Ramos (cell line): ENCODE data around the gene CAAP1.
"Not testable (repeated sequence)": the region's sequence is repeated elsewhere in the genome, so short reads cannot be mapped to it uniquely, and the experiment has no call there.

Experiments used
- in situ Hi-C: fragments of 300-500 bp; cut with MboI; formaldehyde crosslinking; loops from one replicate; pipeline ENCODE4 v1.14.3; 2022; ENCODE audit warnings: low sequenced_read_pairs; ENCODE audit not compliant: unreplicated experiment

CAAP1 gene

DNA sequence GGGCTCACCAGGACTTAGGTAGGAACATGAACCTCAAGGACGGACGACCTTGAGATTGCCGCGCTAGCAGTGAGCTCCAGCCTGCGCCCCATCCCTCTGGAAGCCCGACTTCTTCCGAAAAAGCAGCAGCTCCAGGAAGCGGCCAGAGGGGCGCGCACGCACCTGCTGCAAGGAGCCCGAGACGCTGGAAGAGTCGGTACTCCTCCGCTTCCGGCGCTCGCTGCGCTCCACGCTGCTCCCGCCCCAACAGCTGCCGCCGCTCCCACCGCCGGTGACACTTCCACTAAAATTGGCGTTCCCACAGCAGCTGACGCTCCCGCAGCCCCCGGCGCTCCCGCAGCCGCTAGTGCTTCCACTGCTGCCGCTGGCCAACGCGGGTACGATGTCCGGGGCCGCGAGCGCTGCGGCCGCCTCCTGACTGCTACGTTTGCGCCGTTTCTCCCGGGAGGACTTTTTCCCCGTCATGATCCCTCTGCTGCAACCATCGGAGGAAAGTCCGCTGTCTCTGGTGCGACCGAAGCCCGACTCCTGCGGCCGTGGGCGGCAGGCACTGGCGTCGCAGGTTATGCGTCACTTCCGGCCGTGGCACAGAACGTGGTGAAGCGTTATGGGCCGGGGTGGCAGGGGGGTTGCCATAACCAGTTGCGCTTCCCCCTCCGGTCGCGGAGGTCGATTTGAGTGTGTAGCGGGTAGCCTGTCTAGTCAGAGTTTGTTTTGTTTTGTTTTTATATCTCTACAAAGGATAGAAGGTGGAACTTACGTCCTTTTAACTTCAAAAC is at the start of gene CAAP1:
CAAP1 (minus strand) TSS at position 552 of the 779 bp plus-strand sequence; CDS start at position 465, 87 bp downstream.
- in situ Hi-C loops: no loop called here

- in situ Hi-C loops: no loop called here
These were observed 48.2 kb upstream of the CAAP1 start for GRCh38 chr9:26940779-26941178.

DNA sequence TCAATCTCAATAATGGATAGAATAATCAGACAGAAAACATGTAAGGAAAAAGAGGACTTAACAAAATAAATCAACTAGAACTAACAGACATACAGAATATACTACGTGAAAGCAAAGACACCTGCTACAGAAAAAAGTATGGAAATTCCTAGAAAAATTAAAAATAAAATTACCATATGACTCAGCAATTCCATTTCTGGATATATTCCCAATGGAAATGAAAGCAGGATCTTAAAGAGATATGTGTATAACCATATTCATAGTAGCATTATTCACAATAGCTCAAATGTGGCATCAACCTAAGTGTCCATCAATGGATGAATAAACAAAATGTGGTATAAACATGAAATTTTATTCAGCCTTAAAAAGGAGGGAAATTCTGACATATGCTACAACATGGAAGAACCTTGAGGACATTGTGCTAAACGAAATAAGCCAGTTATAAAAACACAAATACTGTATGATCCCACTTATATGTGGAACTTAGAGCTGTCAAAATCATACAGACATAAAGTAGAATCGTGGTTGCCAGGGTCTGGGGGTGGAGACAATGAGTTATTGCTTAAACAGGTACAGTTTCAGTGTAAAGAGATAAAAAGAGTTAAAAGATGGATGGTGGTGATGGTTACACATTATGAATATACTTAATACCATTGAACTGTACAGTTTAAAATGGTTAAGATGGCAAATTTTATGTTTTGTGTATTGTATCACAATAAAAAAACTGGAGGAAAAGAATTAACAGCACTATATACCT is 47.5 kb upstream of the CAAP1 start:
- in situ Hi-C loops: no loop called here

DNA sequence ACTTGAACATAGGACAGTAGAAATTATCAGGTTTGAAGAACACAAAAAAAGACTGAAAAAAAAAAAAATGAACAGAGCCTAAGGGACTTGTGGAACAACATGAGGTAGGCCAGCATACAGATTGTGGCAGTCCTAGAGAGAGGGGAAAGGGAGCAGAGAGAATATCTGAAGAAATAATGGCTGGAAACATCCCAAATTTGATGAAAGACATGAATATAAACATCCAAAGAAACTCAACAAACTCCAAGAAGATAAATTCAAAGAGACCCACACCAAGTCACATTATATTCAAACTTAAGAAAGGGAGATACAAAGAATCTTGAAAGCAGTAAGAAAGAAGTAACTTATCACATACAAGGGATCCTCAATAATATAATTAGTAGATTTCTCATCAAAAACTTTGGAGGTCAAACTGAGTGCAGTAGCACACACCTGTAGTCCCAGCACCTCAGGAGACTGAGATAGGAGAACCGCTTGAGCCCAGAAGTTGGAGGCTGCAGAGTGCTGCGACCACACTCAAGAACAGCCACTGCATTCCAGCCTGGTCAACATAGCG is 45.3 kb upstream of the CAAP1 start:
- in situ Hi-C loops: no loop called here

DNA sequence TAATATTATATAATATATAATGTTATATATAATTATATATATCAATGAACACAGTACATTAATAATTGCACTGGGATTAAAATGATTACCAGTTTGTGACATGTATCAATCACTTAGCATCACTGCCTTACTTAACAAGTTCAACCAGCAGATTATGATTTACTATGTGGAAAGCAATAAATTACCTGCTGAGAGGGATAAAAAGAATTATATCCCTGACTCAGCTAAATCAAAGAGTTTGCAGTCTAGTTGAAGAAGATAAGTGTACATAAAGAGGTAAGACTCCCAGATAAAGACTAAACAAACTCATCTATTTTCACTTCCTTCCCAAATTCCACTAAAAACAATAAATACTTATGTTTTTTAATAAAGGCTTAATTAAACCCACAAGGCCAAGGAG is 43.2 kb upstream of the CAAP1 start:
- in situ Hi-C loops: no loop called here

GRCh38 chr9:26928902-26929495 is 36.4 kb upstream of the CAAP1 start:
- in situ Hi-C loops: no loop called here

- in situ Hi-C loops: no loop called here
These were observed 33.0 kb upstream of the CAAP1 start for GRCh38 chr9:26925609-26926008.

DNA sequence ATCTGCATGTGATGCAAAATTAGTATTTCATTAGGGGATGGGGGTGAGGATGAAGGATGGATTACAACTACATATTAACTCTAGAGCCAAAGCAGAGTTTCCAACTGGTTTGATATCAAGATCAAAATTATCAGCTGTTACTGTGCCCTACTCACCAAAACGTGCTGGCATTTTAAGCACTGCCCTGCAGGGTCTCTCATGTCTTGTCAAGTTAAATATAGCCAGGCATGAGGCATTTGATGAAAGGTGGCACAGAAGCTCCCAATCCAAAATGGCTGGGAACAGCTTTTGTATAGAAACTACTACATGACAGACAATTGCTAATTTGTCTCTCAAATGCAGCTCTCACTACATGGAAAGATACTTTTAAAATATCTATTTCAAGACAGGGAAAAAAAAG is 27.1 kb upstream of the CAAP1 start:
- in situ Hi-C loops: no loop called here

- in situ Hi-C loops: no loop called here
These were observed 20.6 kb upstream of the CAAP1 start for GRCh38 chr9:26913138-26913668.

DNA sequence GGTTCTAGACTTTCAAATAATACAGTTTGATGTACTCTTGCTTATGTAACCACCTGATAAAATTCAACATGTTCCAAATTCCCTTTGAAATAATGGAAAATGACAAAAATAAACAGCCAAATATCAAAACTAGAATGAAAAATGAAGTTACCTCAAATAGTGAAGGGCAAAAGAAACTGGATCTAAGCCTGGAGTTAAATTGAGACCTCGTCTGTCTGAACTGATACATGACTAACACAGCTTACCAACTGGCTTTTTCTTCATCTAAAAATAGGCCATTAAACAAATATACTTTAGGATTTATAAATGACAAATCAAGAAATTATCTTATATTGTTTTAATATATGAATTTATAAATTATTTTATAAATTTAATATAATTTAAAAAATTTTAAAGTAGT is 12.1 kb upstream of the CAAP1 start:
- in situ Hi-C loops: no loop called here

GRCh38 chr9:26904070-26904469 is 11.5 kb upstream of the CAAP1 start:
- in situ Hi-C loops: no loop called here

GRCh38 chr9:26893030-26893676 is 551 bp upstream of the CAAP1 start:
- in situ Hi-C loops: no loop called here

DNA sequence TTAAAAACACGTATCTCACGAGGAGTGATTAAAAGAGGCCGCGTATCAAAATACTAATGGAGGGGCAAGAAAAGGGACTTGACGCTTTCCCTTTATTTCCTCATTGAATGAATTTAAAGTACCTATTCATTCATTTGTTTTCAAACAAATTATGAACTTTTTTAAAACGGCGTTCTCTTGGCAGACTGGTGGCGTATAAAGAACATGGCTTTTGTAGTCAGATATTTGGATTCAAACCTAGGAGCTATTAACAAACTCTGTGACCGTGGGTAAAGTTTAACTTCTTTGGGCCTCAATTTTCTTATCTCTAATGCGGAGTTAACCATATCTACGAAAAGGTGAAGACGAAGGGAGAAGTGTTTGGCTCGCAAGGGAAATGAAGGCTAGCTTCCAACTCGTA is 876 bp downstream of the CAAP1 start:
- in situ Hi-C loops: no loop called here

- in situ Hi-C loops: no loop called here
These were observed 4.3 kb downstream of the CAAP1 start for GRCh38 chr9:26888271-26888670.

DNA sequence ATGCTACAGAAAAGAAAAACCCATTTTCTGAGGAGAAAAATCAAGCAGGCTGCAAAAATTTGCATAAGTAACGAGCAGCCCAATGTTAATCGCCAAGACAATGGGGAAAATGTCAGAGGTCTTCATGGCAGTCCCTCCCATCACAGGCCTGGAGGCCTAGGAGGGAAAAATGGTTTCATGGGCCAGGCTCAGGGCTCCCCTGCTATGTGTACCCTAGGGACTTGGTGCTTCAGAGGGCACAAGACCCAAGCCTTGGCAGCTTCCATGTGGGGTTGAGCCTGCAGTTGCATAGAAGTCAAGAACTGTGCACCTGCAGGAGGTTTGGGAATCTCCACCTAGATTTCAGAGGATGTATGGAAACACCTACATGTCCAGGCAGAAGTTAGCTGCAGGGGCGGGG is 10.4 kb downstream of the CAAP1 start:
- in situ Hi-C loops: no loop called here

DNA sequence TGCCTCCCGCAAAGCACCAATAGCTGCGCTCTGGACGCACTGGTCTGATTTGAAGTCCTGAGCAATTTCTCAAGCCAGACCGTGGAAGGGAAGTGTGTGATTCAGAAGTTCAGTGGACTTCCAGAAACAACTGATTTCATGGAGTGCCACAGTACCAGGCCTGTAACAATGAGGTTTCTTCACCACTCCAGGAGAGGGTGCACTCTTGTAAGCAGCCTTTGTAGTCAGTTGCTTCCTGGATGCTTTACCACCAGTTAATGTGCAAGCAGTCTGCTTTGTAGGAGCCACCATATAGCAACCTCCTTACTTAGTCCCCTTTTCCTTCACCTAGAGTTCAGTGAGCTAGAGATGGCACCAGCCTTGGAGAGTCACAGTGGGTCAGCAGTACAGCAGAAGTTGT is 12.3 kb downstream of the CAAP1 start:
- in situ Hi-C loops: no loop called here

DNA sequence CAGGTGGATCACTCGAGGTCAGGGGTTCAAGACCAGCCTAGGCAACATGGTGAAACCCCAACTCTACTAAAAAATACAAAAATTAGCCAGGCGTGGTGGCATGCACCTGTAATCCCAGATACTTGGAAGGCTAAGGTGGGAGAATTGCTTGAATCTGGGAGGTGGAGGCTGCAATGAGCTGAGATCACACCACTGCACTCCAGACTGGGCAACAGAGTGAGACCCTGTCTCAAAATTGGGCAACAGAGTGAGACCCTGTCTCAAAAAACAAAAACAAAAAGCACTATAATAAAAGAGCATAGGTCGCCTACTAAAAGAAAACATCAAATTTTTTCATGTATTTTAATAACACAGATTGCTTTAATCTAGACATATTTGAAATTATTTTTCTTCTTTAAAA is 17.4 kb downstream of the CAAP1 start:
- in situ Hi-C loops: not testable (repeated sequence)

DNA sequence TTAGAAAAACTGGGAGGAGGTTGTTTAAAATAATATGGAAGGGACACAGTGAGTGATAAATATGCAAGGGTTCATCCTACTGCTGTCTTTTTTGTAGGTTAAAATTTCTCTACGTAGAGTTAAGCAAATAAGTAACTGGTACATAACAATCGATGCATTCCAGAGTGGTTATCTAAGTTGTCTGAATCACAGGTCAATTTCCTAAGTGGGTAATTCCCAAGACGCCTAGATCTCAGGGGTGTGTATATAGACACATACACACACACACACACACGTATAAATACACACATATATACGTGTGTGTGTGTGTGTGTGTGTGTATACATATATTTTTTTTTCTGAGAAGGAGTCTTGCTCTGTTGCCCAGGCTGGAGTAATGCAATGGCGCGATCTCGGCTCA is 22.3 kb downstream of the CAAP1 start:
- in situ Hi-C loops: no loop called here

- in situ Hi-C loops: no loop called here
These were observed 29.5 kb downstream of the CAAP1 start for GRCh38 chr9:26863074-26863473.

- in situ Hi-C loops: no loop called here
These were observed 36.1 kb downstream of the CAAP1 start for GRCh38 chr9:26856413-26857032.
